NCI-H187 treated with DMSO at 0.1 percent for 48 hours (cell line): ENCODE results near the gene ACSF3.

Experiments used
- DNase-seq: peaks from one replicate; lab custom pipeline; 2025; lab: John Stamatoyannopoulos, UW

The ACSF3 gene

DNA sequence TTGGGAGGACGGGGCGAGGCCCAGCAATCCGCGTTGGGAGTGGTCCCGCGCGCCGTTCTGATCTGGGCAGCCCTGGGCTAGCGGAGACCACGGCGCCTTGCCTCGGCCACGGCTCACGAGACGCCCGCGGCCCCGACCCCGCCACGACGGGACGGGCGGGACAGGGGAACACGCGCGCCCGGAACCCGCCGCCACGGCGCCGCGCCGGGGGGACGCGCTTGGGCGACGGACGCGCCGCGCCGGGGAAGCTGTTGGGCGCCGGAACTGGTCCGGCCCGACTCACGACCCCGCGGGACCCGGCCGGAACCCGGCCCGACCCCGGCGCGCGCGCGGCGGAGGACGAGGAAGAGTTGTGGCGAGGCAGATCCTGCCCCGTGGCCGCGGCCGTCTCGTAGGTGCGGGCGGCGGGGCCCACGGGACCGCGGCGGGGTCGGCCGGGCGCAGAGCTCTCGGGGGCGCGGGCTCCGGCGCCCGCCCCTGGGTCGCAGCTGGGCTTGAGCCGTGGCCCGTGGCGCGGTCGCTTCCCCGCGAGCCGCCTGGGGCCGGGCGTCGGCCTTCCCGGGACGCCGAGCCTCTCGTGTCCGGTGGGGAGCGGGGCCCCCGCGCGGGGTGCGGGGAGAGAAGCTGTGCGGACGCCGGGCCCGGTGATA is at the start of gene ACSF3:
Gene ACSF3, plus strand, starts transcription at position 251 of the 650 bp plus-strand sequence. CDS start 6,830 bp downstream, outside the sequence.
- no peak for DNase-seq

DNA sequence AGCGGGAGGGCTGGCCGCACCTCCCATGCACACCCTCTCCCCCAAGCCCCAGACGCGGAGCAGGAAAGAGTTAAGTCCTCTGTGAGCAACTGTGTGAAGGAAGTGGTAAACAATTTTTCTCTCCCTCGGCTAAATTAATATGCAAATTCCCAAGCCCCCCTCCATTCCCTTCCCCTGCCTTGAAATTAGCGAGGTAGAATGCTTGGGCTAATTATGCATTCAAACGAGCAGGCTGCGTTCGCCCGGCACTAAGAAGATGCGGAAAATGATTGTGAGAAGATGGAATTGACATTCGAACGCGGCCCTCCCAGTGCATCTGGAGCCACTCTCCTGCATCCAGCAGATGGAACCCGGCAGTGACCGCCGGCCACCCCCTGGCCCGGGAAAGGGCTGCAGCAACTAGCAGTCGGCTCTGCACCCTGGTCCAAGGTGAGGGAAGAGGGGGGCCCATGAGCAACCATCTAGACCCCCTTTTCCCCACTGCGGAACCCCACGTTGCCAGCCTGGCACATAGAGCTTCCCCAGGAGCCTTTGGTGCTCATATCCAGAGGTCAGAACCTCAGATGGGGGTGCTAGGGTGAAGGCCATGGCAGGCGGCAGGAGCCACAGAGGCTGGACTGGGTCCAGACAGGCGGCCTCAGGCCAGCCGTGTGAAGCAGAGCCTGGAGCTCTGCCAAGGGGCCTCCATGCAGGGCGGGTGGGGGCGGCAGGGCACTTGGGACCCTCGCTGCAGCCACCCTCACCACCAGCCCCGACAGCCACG is 49.1 kb upstream of the ACSF3 start:
- no peak for DNase-seq

DNA sequence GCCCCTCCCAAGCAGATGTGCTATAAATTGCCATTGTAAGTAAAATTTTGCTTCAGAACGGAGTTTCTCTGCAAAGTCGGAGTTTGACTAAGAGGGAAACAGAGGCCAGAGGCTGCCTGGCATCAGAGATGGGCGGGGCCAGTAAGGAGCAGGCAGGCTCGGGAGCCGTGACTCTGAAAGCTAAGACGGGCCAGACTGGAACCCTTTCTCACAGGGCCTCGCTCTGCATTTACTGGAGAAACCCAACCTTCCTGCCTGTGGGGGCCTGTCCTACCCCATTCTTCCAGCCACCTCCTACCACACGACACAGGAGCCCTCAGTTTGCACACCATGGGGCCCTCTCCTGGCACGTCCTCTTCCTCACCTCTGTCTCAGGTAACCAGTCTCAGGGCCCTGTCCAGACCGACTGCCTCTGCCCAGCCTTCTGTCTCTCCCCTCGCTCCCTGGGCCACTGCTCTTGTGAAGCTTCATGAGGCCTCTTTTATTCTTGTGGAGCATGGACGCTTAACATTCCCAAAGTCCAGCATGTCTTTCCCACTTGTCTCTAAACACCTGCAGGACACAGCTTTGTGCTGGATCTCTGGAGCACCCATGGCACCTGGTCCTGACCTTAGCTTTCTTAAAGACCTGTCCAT is 48.4 kb upstream of the ACSF3 start:
- no peak for DNase-seq

DNA sequence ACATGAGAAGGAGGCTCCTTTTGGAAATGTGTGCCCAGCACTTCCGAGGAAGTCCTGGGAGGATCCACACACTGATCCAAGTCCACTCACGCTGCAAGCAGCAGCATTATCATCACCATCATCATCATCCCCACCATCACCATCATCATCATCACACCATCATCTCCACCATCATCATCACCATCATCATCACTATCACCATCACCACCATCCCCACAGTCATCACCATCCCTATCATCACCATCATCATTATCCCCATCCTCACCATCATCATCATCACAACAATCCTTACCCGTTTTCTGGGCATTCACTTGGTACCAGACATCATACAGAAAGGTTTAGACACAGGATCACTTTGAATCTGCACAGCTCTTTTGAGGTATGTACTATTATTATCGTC is 47.8 kb upstream of the ACSF3 start:
- DNase-seq = no peak

DNA sequence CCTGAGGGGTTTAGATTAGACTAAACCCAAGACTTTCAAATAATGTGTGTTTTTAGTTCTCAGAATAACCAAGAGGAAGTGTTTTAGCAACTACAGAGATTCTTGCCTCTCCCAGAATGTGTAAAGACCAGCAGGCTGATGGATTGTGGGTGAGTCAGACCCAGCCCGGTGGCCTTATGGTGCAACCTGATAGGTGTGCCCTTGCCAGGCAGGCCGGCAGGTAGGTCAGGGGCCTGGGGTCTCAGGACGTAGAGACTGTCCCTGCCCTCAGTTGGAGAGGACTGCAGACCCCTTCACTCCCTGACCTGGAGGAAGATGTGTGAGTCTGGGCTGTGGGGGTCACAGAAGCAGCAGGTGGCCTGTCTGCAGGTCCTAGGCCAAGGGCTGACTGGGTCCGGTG is 47.2 kb upstream of the ACSF3 start:
- DNase-seq = no peak

DNA sequence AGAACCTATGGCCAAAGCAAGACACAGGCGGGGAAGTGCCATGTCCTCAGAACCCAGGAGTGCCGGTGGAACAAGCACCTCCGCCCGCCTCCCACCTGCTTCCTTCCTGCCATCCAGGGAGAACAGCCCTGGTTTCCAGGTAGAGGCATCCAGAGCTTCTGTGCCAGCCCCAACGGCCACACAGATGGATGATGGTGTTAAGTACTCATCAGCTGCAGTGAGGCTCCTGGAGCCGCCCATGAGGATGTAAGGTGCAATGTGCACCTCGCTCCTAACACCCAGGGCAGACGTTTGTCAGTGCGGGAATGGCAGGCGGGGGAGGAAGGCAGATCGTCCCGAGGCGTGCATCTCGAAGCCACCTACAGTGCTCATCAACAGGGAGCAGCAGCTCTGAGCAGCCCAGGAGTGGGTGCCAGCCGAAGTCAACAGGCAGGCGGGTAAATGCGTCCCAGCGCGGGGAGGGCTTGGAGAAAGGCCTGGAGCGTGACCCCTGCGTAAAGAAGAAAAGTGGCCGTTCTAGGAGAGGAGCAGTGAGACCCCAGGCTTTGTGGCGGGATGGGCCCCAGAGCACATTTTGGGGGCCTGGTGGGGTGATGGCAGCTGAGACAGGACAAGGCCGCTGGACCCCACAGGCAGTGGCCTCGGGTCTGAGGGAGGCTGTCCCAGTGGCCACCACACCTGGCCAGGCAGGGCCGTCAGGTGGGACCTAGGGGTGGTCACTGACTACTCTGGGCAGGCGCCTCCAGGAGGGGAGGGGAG is 46.1 kb upstream of the ACSF3 start:
- no peak for DNase-seq

DNA sequence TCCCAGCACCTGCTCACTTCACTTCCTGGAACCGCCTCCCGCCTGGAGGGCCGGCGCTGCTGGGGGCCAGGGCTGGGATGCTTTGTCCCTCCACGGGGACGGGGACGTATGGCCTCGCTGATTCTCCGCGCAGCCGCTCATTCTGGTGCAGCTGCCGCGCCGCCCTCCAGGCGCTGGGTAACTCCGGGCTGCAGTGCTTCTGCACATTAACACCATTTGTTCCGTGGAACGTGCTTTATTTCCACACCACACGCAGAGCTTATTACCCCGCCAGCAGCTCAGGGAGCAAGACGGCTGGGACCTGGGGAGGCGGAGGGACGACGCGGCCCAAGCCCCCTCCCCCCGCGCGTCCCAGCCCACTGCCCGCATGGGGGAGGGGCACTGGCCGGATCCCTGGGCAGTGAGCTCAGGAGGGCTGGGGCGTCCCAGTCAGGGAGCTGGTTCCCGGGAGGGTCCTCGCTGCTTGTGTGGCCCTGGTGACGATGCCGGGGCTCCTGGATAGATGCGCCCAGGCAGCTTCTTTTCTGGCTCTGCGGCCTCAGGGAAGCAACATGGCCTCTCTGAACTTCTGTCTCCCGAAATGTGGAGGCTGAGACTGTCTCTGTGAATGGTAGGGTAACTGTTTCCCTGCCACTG is 45.4 kb upstream of the ACSF3 start:
- DNase-seq = no peak

DNA sequence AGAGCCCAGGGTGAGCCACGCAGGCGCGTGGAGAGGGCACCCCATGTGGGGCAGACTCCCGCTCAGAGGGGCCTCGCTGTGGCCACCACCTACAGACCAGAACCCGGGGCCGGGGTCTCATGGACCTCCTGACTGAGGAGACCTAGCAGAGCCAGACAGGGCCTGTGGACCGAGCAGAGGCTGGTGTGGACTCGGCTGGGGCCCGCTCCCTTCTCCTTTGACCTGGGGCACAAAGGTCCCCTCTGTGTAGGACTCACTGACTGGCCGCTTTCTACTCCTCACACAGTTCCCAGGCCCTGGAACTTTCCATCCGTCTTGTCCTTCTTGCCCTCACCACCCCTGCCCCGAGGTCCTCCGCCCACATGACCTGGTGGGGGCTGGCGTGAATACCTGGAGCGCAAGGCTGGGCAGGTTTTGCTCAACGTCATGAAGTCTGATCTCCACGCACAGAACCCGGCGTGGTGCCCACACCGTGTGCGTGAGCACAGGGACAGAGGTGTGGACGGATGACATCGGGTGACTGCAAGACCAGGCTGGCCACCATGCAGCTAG is 44.7 kb upstream of the ACSF3 start:
- DNase-seq = no peak

DNA sequence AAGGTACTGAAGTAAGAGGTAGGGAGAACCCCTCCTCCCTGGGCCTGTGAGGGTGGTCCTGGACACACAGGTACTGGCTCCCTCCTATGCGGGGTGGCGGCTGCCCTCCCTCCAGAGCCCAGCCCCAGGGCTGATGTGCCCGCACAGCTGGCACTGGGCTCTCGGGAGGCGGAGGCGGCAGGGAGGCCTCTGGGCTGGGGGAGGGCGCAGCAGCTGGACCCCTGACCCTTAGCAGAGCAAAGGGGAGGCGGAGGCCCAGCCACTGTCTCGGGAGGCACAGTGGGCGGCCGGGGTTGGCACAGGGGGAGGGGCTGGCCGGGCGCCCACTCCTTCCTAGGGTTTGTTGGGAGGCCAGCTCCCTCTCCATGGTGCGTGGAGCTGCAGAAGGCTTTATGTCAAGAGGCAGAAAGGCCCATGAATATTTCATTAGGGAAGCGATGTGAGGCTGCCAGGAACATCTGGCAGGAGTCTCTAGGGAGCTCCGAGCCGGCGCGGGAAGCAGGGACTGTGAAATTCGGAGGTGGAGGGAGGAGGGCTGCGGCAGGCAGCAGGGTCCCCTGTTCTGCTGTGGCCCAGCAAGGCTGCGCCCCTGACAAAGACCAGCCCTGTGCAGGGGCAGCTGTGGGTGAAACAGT is 44.1 kb upstream of the ACSF3 start:
- peak; percentile 30 for DNase-seq

DNA sequence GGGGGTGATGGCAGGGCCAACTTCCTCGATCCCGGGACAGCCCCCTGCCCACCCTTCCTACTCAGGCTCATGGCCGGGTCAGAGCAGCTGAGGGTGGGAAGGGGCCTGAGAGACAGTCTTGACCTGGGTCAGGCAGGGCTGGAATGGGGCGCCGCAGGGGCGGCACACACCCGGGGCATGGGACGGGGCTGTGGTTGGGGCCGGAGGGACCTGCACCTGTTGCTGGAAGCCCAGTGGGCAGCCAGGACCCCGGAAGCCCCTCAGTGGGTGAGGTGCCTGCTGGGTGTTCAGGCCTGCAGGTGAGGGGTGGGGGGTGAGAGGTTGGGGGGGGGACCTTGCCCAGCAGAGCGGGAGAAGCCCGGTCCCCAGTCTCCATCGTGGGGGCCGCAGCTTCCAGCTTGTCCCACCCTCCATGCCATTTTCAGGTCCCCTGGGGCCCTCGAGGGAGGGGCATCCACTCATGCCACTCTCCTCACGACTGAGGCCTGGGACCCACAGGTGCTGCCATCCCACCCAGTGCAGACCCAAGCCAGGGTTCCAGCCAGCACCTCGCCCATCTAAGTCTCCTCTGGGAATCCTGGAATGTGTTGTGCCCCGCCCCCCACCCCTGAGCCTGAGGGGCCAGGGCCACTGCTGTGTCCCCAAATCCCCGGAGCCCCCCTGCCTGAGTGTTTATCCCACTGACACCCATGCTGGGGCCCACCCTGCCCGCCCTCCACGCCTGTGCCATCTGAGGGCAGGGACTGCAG is 43.4 kb upstream of the ACSF3 start:
- no peak for DNase-seq

DNA sequence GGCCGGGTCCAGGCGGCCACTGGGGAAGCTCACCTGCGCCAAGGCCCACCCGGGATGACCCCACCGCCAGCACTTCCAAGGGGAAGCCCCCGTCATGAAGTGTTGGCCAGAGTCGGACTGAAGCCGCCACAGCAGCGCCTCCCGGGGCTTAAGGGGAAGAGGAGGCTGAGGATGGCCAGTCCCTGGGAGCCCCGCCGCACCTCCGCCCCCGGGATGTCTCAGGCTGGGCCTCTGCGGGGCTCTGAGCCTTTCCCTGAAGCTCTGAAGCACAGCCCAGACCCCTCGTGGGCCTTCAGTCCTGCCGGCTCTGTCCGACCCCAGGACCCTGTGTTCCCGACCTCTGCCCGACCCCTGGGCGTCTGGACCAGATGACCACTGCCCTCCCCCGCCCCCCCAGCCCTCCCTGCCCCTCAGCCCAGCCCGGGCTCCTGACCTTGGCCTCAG is 42.8 kb upstream of the ACSF3 start:
- DNase-seq = no peak

DNA sequence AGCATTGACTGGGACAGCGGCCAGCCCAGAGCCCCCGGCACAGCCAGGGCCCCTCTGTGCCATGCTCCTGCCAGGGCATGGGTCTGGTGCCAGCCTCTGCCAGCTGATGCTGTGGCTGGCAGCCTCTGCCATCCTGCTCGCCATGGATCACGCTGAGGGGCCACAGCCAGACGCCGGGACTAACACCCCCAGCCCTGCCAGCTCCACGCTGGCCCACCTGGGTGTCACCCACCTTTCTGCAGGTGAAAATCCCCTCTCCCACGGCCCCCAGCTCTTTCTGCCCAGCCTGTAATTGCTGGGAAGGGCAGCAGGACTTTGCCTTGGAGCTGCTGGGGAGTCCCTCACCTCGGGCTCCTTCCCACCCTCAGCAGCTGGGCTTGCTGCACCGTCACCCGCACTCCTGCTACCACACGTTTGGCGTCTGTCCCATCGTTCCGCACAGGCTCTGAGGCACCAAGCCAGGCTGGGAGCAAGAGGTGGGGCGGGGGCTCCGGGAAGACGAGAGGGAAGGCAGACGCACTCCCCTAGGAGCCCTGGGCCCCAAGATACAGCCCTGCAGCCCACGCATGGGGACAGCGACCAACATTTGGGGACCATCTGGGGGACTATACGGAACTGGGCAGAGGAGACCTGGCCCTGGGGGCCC is 42.0 kb upstream of the ACSF3 start:
- DNase-seq = no peak

DNA sequence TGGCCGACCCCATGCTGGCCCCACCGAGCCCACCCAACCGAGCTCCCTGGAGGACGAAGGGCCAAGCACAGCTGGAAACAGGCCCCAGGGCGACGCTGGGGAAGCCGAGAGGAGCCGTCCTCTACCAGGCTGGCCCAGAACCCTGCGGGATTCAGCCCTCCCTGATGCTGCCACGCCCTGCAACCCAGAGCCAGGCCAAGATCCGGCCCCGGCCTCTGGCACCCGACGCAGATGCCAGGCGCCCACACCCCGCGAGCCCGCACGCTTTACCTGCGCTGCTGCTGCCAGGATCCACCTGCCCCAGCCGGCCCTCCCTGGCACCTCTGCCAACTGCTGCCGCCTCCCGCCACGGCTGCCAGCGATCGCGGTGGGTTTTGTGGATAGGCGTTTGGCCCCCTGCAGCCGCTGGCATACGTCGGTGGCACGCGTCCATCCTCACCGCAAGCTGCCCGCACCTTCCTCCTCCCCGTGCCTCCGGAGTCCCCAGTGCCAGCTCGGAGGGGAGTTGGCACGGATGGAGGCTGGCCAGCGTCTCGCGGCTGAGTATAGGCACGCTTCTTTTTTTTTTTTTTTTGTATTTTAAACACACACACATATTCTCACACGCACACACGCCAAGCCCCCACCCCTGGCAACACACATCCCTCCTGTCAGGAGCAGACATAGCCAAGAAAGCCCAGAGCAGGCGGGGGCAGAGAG is 41.3 kb upstream of the ACSF3 start:
- DNase-seq = no peak

DNA sequence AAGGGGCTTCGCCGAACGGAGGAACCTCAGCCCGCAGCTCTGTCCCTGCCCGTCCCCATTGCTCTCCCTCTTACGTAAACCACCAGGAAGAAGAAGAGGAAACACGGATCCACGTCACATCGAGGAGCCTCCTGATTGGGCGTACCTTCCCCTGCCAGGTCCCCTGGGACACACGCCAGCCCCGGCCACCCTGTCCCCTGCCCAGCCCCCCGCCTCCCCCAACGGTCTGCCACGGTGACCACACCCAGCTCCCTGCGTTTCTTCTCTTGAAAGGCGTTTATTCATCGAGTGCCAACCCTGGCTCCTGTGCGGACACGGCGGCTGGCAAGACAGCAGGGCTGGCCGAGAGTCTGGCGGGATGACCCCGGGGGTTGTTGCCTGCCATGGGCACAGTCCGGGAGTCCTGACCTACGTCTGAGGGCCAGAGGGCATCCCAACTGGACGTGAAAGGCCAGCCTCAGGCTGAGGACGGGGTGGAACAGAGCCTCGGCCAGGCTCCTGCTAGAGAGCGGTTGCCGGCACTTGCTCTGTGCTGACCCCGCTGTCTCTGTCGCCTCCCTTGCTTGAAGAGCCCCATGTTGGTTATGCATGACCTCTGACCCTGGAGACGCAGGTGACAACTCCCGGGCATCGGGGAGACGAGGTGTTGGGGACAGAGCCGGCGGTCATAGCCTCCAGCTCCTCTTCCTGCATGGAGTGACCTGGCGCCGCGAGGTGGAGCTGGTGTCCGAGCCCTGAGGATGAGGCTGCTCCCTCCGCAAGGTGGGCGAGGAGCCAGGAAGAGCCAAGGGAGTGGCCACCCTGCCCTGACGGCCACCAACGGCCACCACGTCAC is 40.5 kb upstream of the ACSF3 start:
- DNase-seq = peak; percentile 44

DNA sequence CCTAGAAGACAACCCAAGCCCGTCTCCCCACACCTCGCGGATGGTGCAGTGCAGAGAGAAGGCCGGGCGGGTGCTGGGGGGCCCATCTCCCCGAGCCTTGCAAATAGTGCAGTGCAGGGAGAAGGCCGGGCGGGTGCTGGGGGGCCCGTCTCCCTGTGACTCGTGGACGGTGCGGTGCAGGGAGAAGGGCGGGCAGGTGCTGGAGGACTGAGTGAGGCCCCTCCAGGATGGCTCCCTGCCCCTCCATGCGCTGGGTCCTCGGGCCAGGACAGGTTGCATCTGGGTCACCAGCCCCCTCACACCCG is 40.0 kb upstream of the ACSF3 start:
- no peak for DNase-seq

DNA sequence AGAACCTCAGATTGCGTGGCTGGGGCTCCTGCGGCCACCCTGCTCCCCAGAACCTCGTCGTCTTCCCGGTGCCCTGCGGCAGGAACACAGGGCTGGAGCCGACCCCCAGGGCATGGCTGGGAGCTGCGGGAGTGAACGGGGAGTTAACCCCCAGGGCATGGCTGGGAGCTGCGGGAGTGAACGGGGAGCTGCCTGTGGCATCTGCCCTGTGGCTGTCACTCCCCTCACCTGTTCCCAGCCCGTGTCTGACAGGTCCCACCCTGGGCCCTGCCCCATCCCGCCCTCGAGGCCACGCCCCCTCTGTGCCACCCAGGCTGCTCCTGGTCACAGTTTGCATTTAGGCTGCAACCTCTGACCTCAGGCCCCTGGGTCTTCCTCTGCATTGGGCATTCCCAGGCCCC is 39.4 kb upstream of the ACSF3 start:
- no peak for DNase-seq

DNA sequence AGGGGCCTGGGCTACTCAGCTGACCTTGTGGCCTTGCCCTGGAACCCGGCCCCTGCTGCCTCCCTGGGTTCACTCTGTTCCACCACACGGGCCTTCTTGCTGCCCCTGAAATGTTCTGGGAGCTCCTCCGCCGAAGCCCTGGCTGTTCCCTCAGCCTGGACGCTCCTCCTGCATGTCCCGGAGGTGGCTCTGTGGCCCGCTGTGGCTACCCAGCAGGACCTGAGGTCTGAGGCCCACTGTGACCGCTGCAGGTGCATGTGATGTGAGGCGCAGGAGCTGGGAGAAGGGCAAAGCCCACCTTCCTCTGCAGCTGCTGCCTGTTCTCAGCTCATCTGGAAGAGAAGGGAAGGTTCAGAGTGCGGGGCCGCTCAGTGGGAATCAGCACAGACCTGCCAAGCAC is 38.9 kb upstream of the ACSF3 start:
- DNase-seq = no peak

DNA sequence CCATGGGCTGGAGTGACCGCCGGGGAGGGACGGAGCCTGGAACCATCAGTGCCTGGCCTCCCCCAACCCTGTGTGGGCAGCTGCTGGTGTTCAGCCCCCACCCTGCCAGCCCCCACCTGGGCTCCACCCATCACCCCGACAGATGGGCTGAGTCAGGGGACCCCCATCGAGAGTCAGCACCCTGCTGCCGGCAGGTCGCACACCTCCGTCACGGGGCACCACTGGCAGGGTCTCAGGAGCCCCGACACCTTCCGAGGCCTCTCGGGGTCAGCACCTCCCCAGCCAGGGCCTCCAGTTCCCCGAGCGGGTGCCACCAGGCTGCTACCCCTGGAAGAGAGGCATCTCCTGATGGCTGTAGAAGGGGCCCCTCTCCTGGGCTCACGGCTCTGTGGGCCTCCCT is 38.3 kb upstream of the ACSF3 start:
- DNase-seq = no peak
